Limb (tissue), 2 donors: ENCODE results near the gene ELMO1.

ENCODE experiments used
- DNase-seq, 2 donors: peaks; one replicate each; pipeline ENCODE4 v3.0.0-alpha.2; 2016; ENCODE audit errors: extremely low spot score in 2 of 2

The ELMO1 gene

DNA sequence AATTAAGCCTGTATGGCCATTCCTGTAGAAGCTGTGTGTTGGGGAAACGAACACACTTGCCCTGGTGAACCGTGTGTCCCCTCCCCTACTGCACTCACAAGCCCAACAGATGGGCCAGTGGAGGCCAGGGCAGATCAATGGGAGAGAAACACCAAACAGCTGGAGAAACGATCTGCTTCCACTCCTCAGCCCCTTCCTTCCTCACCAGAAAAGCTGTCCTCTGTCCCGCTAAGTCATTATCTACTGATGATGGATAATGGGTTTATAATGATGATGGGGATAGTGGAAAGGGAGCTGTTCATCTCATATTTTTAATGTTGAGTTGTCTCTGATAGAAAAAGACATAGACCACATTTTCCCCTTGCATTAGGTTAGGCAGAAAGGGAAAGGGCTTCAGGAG lies 99.7 kb downstream of the ELMO1 start:
- DNase-seq, result no peak

DNA sequence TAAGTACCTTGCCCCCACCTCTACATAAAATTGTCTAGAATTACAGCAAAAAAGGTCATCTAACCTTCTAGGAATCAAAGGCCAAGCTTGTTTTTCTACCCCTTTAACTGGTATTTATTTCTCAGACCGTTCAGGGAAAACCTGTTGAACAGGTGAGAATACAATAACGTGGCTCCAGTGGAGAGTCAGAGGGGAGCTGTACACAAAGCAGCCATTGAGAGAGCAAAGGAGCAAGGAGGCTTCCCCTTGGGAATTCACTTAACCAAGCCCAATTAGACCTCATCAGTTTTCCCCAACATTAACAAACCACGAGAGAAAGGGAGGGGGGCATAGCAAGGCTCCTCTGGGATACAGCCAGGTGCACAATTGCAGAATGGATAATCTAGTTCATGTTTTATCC lies 101.9 kb downstream of the ELMO1 start:
- no peak for DNase-seq

DNA sequence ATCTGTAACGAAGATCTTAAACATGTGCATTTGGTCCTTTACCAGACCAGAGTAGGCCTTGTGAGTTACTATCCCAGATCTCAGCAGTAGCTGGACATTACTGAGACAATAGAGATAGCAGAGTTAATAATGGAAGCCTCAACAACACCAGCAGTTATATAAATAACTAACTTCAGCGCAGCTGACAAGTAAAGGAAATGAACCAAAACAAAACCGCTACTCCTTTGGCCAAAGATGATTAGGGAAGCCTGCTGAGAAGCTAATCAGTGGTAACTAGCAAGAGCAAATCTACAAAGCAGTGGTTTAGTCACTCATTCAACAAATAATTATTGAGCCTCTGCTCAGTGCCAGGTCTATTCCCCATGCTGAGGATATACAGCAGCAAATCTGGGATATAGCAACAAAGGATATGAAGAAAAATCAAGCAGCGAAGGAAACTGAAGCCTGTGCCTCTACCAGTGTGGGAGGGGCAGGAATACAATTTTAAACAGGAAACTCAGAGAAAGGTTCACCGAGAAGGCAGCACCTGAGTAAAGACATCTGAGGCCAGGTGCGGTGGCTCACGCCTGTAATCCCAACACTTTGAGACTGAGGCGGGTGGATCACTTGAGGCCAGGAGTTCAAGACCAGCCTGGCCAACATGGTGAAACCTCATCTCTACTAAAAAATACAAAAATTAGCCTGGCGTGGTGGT lies 103.6 kb downstream of the ELMO1 start:
- no peak for DNase-seq

DNA sequence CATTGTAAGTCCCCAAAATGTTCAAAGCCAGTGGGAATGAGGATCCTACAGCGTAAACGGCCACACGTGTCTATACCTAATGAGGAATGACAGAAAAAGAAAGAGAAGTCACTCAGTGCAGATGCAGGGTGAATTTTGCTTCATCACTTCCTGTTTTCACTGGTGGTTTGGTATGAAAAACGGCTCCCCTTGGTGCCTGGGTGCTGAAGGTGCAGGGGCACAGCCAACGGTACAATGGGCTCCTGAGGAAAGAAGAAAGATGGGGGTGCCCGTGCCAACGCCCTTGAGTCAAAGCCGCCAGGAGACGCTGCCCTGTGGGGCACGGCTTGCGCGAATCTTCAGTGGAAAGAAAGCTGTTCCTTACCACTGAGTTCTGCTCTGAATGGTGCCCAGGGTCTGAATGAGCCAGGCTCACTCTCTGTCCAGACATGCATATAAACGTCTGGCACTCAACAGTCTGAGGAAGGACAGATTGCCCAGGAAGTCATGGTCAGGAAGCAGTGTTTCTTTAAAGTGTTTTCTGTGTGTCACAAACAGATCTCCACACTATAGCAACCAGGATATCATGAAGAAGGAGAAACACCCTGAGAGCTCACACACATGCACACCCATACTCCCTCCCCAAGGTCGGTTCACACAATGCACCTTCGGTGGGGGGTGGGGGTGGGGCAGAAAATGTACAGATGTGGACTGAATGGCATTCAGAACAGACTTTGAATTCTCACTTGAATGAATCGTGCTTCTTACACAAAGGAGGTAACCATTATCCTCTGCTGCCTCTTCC lies 105.8 kb downstream of the ELMO1 start:
- DNase-seq, result no peak

DNA sequence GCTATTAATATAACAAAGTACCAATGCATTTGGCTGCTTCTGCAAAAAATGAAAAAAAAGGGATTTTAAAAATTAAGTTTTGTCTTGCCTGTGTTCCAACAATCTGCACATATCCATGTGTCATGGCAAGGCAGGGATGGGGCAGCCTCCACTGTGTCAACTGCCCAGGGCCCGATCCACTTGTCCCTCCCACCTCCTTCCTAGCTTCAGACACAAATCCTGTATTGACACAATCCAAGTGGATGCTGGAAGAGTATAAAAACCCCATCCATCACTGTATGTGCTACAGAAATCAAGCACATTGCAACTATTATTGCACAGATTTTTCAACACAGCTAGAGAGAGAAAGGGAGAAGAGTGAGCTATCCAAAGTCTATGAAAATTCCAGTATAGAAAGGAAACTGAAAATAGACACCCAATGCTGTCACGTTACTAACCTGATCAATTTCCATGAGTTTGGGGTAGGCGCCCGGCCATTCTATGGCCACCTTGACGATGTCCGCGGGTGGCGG lies 106.4 kb downstream of the ELMO1 start:
- no peak for DNase-seq

DNA sequence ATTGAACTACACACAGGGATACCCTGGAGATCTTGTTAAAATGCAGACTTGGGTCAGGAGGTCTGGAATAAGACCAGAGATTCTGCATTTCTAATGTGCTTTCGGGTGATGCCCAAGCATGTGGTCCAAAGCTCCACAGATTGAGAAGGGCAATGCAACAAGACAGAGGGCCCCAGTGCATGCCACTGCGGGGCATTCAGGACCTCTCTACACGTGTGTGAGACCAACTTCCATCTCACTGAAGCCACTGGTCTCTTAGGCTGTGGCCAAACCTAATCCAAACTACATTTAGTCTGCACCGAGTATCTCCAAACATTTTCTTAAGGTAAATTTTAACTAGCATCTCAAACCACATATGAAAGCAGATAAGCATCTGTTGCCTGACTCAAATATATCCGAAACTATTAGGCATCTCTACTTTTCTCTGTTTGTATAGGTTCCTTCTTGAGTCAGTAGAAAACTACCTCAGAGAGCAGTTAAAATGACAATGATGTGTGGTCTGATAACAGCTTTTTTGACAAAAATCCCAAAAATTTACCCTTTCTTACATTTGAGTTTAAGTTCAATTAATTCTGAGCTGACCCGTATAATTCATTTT lies 107.5 kb downstream of the ELMO1 start:
- no peak for DNase-seq

DNA sequence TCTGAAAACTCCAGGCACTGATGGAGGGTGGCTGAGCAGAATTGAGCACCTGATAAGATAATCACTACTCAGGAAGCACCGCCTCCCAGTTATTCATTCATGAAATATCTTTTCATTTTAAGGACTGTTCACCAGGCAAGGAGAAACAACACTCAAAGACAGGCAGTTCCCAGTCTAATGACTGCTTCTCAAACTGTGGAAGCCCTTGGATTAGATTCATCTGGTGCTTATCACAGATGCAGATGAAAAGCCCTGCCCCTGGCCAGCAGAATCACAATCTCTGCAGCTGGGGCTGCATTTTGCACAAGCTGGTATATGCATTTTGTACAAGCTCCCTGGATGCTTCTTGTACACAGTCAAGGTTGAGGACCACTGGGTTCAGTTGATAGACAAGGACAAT lies 109.7 kb downstream of the ELMO1 start:
- no peak for DNase-seq

DNA sequence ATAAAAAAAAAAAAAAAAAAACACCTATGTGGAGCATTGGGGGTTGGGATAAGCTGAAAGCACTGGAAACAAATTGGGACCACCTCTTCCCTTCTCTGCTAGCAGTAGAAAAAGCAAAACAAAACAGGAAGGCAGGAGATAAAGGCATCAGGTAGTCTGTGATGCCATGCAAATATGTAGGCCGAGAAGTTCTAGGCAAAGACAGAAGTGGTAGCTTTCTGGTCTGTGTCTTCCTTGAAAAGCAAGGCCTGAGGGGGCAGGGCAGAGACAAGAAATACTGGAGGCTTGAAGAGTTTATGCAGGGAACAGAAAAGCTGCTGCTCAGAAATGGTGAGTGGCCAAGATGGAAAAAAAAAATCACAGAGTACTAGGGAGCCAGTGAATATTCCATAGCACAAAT lies 111.1 kb downstream of the ELMO1 start:
- no peak for DNase-seq

DNA sequence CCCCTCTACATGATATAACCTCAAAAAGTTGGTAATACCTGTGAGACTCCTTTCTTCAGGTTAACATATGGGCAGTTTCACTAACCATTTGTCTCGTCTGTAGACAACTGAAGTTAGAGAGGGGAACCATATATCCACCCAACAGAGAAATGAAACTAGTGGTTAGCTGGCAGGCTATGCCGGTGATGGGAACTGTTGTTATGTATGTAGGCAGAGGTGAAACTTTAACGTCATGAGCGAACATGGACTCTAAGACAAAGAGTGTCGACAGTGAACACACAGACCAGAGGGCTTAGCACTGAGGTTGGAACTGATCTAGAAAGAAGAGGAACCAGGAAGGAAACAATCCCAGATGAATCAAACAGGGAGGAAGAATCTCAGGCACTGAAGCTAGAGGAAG lies 112.4 kb downstream of the ELMO1 start:
- DNase-seq, result no peak

DNA sequence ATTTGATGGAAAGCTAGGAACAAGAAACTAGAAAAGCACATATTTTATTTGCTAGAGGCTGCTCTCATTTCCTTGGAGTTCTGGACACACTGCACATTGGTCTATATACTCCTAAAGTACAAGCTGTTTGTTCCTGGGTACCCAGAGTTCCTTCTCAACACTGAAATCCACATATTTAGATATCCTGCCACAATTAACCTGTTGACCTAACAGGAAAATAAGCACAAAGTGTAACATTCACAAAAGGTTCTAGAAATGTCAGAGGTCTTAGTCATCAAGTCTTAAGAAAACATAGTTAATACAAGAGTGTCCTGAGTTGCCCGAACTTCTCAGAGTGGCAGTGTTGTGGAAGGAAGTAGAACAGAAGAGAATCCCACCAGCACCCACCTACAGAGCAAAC lies 115.6 kb downstream of the ELMO1 start:
- no peak for DNase-seq

DNA sequence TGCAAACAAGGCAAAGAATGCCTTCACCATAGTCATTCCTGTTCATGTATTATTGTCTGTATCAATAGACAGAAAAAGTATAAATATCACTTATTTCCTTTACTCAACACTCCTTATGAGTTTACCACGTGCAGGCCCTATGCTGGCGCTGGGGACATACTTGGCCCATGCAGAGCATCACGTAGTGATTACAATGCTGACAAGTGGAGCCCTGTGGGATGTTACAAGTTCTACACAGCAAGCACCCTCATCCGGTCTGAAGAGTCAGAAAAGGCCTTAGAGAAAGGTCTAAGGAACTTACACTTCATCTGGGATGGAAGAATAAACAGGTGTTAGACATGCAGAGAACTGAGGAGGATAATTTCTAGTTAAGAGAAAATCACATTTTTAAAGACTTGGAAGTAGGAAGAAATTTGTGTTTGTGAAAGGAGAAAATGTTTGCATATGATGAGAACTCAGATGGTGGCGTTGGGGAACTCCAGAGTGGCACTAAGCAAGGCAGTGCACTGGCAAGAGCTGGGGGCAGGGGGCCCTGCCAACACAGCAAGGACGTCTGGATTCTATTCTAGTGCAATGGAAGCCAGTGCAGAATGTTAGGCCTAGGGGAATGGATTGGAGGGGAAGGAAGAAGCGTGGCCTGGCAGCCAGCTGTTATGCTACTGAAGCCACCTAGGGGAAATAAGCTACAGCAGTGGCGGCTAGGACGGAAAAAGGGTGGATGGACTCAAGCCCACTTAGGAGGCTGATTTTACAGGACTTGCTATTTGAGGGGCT lies 116.2 kb downstream of the ELMO1 start:
- no peak for DNase-seq

DNA sequence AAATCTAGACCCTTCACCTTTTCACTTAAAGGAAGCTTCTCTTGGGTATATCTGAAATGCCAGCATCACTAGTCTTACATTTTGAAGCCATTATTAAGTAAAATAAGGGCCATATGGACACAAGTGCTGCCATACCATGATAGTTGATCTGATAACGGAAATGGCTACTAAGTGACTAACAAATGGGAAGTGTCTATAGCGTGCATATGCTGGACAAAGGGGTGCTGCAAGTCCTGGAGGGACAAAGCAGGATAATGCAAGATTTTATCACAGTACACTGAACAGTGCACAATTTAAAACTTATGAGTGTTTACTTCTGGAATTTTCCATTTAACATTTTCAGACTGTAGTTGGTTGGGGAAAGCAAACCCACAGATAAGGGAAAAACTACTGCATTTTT lies 117.9 kb downstream of the ELMO1 start:
- DNase-seq, result no peak

DNA sequence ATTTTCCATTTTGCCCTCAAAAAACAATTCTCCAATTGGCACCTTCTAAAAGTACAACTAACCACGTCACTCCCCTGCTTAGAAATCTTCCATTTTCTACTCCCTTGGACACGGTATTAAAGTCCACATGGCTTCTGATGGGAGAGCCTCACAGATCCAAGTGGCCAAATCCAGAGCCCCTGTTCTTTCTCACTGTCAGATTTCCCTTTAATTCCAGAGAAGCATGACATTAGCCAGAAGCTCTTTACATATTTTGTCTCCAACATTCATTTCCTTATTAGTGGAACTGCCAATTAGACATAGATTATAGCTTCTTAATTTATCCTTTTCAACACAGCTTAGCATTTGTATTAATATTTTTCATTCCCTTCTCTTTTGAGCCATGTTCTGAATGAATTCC lies 118.7 kb downstream of the ELMO1 start:
- DNase-seq, result no peak

DNA sequence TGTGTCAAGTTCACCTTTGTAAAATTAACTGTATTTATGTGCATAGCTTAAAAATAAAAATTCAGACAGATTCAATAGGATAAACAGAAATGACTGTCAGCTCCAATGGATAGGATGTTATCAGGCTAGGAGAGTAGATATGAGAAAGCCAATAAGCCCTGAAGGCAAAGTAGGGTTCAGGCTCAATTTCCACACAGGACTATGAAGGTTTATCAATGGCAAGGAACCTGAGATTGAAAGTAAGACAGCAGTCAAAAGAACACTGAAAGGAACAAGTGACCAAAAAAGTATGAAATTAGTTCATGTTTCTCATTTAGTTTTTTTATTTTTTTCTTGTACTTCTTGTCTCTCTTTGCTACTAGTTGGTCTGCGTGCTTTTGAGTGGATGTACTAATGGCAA lies 121.4 kb downstream of the ELMO1 start:
- DNase-seq, result no peak

DNA sequence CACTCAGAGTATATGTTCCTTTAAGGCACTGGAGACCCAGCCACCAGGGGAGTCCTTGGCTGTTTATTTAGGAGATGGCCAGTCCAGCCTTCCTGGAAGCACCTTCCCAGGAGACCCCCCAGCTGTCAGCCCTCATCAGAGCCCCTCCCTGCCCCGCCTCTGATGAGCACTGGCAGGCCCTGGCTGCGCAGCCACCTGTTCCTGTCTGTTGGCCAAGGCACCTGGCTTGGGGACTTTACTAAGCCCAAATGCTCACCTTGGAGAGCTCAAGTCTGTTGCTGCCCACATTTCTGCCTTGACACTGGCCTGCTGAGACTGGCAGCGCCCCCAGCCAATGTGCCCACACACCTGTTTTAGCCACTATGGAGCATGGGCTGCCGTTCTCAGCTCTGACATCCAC lies 124.7 kb downstream of the ELMO1 start:
- DNase-seq, result peak in 1 of 2 donors; percentile 40

DNA sequence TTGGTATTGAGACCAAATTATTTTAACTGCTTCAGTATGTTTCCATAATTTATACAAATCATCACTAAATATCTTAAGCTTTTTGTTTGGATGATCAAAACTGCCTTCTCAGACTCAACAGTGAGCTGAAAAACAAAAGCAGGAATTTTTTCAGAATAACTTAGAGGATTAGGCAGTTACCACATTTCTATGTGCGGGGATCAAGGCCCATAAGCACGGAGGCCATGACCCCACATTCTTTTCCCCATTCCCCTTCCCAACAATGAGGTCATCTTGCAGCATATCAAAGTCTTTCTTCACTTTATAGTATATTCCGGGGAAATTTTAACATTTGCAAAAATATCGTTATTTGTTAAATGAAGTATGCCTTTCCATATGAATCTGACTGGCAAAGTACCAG lies 125.8 kb downstream of the ELMO1 start:
- no peak for DNase-seq

DNA sequence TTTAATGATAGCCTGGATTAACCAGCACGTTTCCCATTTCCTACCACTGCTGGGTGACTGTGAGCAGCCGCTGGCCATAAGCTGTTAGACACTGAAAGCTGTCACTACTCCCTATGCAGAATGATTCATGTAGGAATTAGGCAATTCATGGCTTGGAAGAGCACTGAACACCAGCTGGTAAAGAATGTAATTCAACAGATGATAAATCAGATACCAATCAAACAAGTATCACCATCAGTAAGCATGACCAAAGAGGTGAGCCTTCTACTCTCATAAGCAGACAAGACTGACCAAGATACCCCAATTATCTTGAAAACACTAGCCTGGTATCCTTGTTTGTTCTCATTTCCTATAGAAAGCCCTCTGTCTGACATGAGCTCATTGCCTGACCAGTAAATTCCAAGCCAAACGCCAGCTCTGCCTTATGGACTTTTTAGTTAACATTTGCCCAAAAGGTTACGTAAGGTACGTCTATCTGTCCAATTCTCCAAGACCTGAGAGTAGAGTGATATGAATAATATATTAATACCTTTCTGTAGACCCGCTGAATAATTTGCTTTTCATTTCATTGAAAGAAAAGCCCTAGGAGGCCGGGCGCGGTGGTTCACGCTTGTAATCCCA lies 127.7 kb downstream of the ELMO1 start:
- DNase-seq, result no peak

DNA sequence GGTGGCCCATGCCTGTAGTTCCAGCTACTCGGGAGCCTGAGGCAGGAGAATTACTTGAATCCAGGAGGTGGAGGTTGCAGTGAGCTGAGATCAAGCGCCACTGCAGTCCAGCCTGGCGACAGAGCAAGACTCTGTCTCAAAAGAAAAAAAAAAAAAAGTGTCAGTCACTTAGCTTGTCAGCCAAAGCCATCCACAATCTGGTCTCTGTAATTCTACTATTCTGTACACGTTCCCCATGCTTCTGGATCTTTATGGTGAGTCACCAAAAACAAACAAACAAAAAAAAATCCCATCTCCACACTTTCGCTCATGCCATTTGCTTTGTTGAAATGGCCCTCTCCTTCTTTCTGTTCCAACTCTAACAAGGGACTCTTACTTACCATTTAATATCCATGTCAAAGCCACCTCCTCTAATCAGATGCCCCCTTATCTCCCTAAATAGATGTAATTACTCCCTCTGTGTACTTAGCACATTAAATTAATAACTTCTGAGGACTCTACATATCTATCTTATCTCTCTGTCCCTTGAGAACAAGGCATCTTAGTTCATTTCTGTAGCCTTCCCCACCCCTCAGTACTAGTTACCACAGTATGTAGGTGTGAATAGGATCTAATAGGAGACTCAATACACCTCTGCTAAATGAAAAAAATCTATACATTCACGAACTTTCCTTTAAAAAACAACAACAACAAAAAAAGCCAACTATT lies 128.4 kb downstream of the ELMO1 start:
- no peak for DNase-seq

DNA sequence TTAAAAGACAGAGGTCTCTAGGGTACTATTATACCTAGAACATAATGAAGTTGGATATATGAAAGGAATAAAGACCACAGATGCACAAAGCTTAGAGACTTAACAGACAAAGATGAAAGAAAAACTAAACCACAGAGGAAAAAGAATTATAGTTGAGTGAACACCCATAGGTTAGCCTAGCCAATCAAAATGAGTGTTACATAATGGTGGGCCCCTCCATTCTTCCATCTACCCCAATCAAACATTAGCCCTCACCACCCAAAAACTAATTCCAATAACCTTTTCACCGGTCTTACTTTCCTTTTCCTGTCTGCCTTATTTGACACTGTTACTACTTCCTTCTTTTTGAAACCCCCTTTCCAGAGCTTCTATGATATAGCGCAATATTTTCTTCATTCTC lies 130.1 kb downstream of the ELMO1 start:
- no peak for DNase-seq

DNA sequence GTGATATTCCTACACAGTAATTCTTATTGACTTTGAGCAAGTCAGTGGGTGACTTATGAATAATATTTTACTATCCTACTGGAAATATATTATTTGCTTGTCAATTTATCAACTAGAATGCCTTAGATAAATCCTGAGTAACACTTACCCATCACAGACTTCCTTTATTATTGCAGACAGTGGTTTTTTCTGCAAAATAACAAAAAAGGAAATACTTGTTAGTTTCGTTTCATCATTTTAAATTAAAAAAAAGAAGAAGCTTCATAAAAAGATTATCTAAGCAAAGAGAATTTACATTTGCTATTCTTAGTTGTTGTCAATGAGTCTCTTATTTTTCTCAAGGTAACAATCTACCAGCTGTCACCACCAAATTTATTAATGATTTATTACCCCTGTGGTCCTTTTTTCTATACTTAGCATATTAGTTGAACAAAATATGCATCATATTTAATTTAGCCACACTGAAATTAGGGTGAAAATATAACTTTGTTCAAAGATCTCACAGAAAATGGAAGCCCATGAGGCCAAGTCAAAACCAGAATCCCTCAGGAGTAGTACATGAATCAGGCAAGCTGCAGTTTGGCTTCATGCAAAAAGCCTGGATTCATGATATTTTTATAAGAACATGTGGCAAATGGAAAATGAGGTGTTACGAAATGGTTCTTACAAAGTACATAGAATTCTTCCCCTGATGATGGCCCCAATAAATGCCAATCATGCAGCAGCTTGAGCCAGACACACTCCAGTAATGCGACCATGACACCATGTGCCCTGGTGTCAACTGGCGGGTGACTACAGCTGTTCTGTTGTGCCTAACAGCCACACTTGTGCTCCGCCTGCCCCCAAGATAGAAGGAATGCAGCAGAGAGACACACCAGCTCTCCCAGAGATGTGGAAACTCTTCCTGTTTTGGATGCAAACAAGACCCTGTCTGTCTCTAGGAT lies 132.6 kb downstream of the ELMO1 start:
- peak; percentile 50 for DNase-seq
